ENCODE measurements around the gene VSNL1. TPM values are rescaled to one million over a fixed set of nuclear protein-coding genes. Genes with fewer than 3 reads are reported as not detected.

The VSNL1 gene
- total RNA-seq, 6 donors from 2014 or later, result 0.33 to 1.2 (median 0.94) TPM; not detected in 3

GRCh38 chr2:17680119-17680518 lies 139.6 kb downstream of the VSNL1 start:
- Histone ChIP-seq H3K4me1 (no peaks in the 10 kb centered on the region), H3K36me3 (peaks cover 0 to 66% (median 5%) of the 10 kb centered on the region in 4 donors), H3K27me3 (no peaks in the 10 kb centered on the region), H3K4me3 (no peak overlapping the region), H3K27ac (no peak overlapping the region), H3K9me3 (no peaks in the 10 kb centered on the region)
- no peak for ATAC-seq (ENCODE audit: low FRiP score in 2 of 2)
- TF ChIP-seq POLR2AphosphoS5 (IDR thresholded peaks at IDR 0.05) (no peak), EP300 (IDR thresholded peaks at IDR 0.05) (no peak), CTCF (IDR thresholded peaks at IDR 0.05) (no peak), POLR2A (IDR thresholded peaks at IDR 0.05) (no peak)
- 92 to 94% methylated on average over 3 of the region's 3 CpGs for WGBS, 2 donors
- no peak for DNase-seq

- H3K4me1 ChIP-seq, result no peaks in the 10 kb centered on the region
- H3K36me3 ChIP-seq, result peaks cover 0 to 52% (median 11%) of the 10 kb centered on the region in 4 donors
- DNase-seq (no peak), ATAC-seq (ENCODE audit: low FRiP score in 2 of 2) (no peak)
- no peak for TF ChIP-seq POLR2A (IDR thresholded peaks at IDR 0.05)
- no peak for TF ChIP-seq EP300 (IDR thresholded peaks at IDR 0.05)
- TF ChIP-seq CTCF (IDR thresholded peaks at IDR 0.05), result no peak
- no peak for TF ChIP-seq POLR2AphosphoS5 (IDR thresholded peaks at IDR 0.05)
- no peaks in the 10 kb centered on the region for H3K9me3 ChIP-seq
- no peak overlapping the region for H3K4me3 ChIP-seq
- no peak overlapping the region for H3K27ac ChIP-seq
- H3K27me3 ChIP-seq, result no peaks in the 10 kb centered on the region
- WGBS, 2 donors, result 91 to 94% methylated on average over 6 of the region's 6 CpGs
Observed at GRCh38 chr2:17682098-17682857, 141.8 kb downstream of the VSNL1 start.

- Histone ChIP-seq H3K4me1 (no peaks in the 10 kb centered on the region), H3K9me3 (no peaks in the 10 kb centered on the region), H3K4me3 (no peak overlapping the region), H3K27ac (no peak overlapping the region), H3K36me3 (peaks cover 0 to 54% (median 12%) of the 10 kb centered on the region in 4 donors), H3K27me3 (no peaks in the 10 kb centered on the region)
- ATAC-seq (ENCODE audit: low FRiP score in 2 of 2) (no peak), DNase-seq (no peak)
- 87 to 93% methylated on average over 2 of the region's 2 CpGs for WGBS, 2 donors
- TF ChIP-seq POLR2AphosphoS5 (IDR thresholded peaks at IDR 0.05) (no peak), POLR2A (IDR thresholded peaks at IDR 0.05) (no peak), EP300 (IDR thresholded peaks at IDR 0.05) (no peak), CTCF (IDR thresholded peaks at IDR 0.05) (no peak)
Observed at GRCh38 chr2:17683981-17684380, 143.5 kb downstream of the VSNL1 start.

- Histone ChIP-seq H3K4me1 (no peaks in the 10 kb centered on the region), H3K36me3 (peaks cover 2 to 59% (median 18%) of the 10 kb centered on the region in 4 donors), H3K27ac (no peak overlapping the region), H3K4me3 (no peak overlapping the region), H3K9me3 (no peaks in the 10 kb centered on the region), H3K27me3 (no peaks in the 10 kb centered on the region)
- 77 to 89% methylated on average over 1 of the region's 1 CpG for WGBS, 2 donors
- TF ChIP-seq POLR2A (IDR thresholded peaks at IDR 0.05) (no peak), POLR2AphosphoS5 (IDR thresholded peaks at IDR 0.05) (no peak), EP300 (IDR thresholded peaks at IDR 0.05) (no peak), CTCF (IDR thresholded peaks at IDR 0.05) (no peak)
- DNase-seq (no peak), ATAC-seq (ENCODE audit: low FRiP score in 2 of 2) (no peak)
Observed at GRCh38 chr2:17688600-17688999, 148.1 kb downstream of the VSNL1 start.

GRCh38 chr2:17689010-17689409 lies 148.5 kb downstream of the VSNL1 start:
- WGBS, 2 donors, result 89 to 93% methylated on average over 6 of the region's 6 CpGs

More at GRCh38 chr2:17689010-17689409, 148.5 kb downstream of the VSNL1 start:
- H3K36me3 ChIP-seq, result peaks cover 6 to 59% (median 19%) of the 10 kb centered on the region in 4 donors
- no peaks in the 10 kb centered on the region for H3K9me3 ChIP-seq
- H3K4me3 ChIP-seq, result no peak overlapping the region
- H3K27ac ChIP-seq, result no peak overlapping the region
- DNase-seq, result no peak
- no peaks in the 10 kb centered on the region for H3K27me3 ChIP-seq
- H3K4me1 ChIP-seq, result no peaks in the 10 kb centered on the region
- TF ChIP-seq CTCF (IDR thresholded peaks at IDR 0.05) (no peak), POLR2A (IDR thresholded peaks at IDR 0.05) (no peak), EP300 (IDR thresholded peaks at IDR 0.05) (no peak), POLR2AphosphoS5 (IDR thresholded peaks at IDR 0.05) (no peak)
- ATAC-seq (ENCODE audit: low FRiP score in 2 of 2), result no peak

Data from upper lobe of left lung (tissue), 6 donors.